Mononuclear cell (primary cell): ENCODE measurements around the gene CASP2. TPM values are rescaled to one million over a fixed set of nuclear protein-coding genes. Genes with fewer than 3 reads are reported as not detected.
"Not testable (repeated sequence)": the region's sequence is repeated elsewhere in the genome, so short reads cannot be mapped to it uniquely, and the experiment has no call there.

Experiments
- H3K27me3 ChIP-seq: 2 replicates; pipeline ENCODE4 v1.6.0; 2011; ENCODE audit warnings: low read length, control low read depth; ENCODE audit not compliant: insufficient read depth
- H3K4me1 ChIP-seq: 2 replicates; pipeline ENCODE4 v1.5.1; 2011; ENCODE audit warnings: mild to moderate bottlenecking, low read length, control low read depth; ENCODE audit not compliant: insufficient read depth
- H3K4me3 ChIP-seq: 2 replicates; pipeline ENCODE4 v1.5.1; 2011; ENCODE audit warnings: mild to moderate bottlenecking, low read length, moderate library complexity
- H3K9me3 ChIP-seq: 2 replicates; pipeline ENCODE4 v1.5.1; 2011; ENCODE audit warnings: low read depth, mild to moderate bottlenecking, control low read depth, low read length
- total RNA-seq: library from RNA; depleted of rRNA; stranded (reverse); fragments of >200 nt; gene quantifications from one replicate; pipeline ENCODE4 v1.2.3, GENCODE V29; 2012

Gene CASP2
- total RNA-seq, 1 donor = 13.7 TPM

DNA sequence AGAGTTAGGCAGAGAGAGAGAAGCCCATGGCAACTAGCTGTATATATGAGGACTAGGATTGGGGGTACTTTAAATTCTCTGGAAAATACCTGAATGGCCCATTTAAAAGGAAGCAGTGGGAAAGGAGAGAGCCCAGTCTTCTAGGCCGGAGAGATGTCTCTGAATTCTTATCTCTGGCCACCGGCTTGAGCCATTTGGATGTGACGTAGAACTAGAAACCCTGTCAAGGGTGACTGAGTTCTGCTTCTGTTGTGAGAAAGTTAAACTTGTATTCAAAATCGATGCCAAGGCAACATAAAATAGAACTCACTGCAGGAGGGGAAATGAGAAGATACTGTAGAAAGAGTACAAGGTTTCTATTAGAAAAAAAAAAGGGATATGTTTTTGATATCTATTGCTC lies 31.2 kb upstream of the CASP2 start:
- peaks cover 10% of the 10 kb centered on the region for H3K9me3 ChIP-seq
- no peaks in the 10 kb centered on the region for H3K27me3 ChIP-seq
- H3K4me1 ChIP-seq = peaks cover 6% of the 10 kb centered on the region
- H3K4me3 ChIP-seq = no peak overlapping the region

DNA sequence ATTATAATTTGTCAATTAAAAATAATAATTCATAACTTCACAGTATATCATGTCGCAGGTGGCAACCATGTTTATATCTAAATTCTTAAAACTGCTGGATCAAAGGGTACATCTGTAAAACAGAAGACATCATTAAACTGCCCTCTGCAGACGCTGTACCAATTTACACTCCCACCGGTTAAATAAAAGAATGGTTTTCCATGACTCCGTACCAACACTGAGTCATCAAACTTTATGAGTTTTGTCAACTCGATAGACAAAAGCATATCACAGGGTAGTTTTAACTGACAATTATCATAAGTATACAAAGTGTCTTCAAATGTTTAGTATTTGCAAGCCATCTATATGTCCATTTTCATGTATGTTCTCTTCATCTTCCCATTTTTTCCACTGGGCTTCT lies 30.6 kb upstream of the CASP2 start:
- peaks cover 10% of the 10 kb centered on the region for H3K9me3 ChIP-seq
- H3K4me1 ChIP-seq = peaks cover 5% of the 10 kb centered on the region
- H3K27me3 ChIP-seq = no peaks in the 10 kb centered on the region
- no peak overlapping the region for H3K4me3 ChIP-seq

DNA sequence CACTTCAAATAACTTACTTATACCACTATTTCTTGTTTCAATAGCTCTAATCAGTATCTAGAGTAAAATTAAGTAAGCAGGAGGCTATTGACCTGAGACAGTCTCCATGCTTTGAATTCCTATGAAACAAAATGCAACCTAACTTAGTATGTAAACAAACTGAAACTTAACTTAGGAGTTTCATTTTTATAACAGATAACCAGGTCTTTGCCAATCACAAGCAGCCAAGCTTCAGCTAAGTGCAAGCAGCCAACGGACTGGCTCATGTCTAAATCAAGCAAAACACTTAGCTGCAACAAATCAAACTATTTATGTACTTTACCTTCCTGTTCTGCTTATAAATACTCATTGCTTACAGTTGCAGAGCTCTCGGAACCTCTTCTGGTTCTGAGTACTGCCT lies 29.3 kb upstream of the CASP2 start:
- H3K4me3 ChIP-seq = no peak overlapping the region
- peaks cover 5% of the 10 kb centered on the region for H3K9me3 ChIP-seq
- H3K27me3 ChIP-seq = no peaks in the 10 kb centered on the region
- peaks cover 11% of the 10 kb centered on the region for H3K4me1 ChIP-seq

DNA sequence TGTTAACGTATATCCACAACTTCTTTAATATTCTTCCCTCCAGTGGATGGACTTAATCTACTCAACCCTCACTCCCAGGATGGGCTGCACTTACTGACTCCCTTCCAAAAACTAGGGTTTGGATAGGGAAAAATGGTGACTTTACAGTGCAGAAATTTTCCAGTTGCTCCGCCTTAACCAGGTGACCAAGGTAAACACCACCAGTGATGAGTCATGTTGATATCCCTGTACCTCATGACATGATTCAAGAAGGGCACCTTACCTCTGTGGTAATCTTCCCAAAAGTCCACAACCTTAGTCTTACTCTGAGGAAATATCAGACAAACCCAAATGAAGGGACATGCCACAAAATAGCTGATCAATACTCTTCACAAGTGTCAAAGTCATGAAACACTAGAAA lies 28.4 kb upstream of the CASP2 start:
- H3K27me3 ChIP-seq = no peaks in the 10 kb centered on the region
- H3K9me3 ChIP-seq = no peaks in the 10 kb centered on the region
- no peak overlapping the region for H3K4me3 ChIP-seq
- peaks cover 20% of the 10 kb centered on the region for H3K4me1 ChIP-seq

DNA sequence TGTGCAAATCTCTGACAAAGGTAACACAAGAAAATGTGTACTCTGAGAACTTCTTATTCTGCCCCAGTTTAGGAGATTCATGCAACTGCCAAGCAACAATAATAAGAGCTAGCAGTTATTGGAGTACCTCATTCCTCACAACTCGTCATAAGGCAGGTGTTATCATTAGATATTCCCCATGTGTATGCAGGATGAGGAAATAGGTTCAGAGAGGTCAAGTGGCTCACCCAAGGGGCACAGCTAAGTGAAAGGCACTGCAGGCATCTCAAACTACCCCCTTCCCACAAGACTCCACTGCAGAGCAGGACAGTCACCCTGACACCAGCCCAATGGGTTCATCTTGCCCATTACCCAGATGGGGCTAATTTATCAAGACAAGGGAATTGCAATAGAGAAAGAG lies 26.2 kb upstream of the CASP2 start:
- Histone ChIP-seq H3K4me1 (peaks cover 37% of the 10 kb centered on the region), H3K4me3 (no peak overlapping the region), H3K27me3 (no peaks in the 10 kb centered on the region), H3K9me3 (no peaks in the 10 kb centered on the region)

DNA sequence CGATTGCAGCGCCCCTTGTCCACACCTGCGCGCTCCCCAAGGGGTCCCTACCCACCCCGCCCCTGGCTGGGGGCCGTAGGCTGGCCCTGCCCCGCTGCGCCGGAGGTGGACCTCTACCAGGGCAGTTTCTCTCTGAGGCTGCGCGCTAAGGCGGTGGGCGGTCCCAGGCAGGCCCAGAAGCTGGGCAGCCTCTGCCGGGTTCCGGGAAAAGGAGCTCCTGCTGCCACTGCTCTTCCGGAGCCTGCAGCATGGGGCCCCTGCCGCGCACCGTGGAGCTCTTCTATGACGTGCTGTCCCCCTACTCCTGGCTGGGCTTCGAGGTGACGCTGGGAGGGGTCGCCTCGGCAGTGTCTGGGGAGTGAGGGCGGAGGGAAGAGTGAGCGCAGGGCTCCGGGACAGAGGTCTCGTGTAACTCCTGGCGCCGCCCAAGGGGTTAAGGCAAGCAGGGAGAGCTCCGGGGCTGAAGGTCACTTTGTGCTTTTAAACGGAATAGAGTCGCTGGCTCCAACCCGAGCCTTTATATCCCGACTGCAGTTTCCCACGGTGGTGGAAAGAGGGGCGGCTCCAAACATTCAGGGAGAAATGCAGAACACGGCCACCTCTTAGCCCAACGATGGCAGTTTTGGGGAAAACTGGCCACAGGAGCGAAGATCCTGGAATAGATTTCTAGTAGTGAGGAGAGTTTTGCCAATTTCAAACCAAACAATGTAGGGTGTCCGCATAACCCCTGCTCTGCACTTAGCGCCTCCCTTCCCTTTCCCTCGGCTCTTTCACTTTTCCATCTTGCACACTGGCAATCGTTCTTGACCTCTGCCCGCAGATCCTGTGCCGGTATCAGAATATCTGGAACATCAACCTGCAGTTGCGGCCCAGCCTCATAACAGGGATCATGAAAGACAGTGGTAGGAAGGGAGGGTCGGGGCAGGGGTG lies 24.6 kb upstream of the CASP2 start, which contains the start of gene GSTK1:
TSS of gene GSTK1 (plus strand) at position 176 of the 930 bp plus-strand sequence. CDS start at position 249, 73 bp downstream.
- Histone ChIP-seq H3K4me3 (peak within 1 kb of the TSS; percentile 75), H3K9me3 (no peaks in the 10 kb centered on the region), H3K4me1 (peaks cover 38% of the 10 kb centered on the region), H3K27me3 (no peaks in the 10 kb centered on the region)

DNA sequence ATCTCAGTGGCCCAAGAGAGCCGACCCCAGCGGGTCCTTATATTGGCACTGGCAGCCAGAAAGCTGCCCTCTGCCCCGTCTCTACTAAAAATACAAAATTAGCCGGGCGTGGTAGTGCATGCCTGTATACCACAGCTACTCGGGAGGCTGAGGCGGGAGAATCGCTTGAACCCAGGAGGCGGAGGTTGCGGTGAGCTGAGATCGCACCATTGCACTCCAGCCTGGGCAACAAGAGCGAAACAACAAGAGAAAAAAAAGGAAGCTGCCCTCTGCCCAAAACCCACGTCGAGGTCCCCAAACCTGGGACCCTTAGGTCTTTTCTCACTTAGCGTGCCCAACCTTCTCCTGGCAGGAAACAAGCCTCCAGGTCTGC lies 24.0 kb upstream of the CASP2 start:
- not testable (repeated sequence) for H3K9me3 ChIP-seq, H3K27me3 ChIP-seq
- peaks cover 41% of the 10 kb centered on the region for H3K4me1 ChIP-seq
- peak overlapping the region; percentile 75 for H3K4me3 ChIP-seq

DNA sequence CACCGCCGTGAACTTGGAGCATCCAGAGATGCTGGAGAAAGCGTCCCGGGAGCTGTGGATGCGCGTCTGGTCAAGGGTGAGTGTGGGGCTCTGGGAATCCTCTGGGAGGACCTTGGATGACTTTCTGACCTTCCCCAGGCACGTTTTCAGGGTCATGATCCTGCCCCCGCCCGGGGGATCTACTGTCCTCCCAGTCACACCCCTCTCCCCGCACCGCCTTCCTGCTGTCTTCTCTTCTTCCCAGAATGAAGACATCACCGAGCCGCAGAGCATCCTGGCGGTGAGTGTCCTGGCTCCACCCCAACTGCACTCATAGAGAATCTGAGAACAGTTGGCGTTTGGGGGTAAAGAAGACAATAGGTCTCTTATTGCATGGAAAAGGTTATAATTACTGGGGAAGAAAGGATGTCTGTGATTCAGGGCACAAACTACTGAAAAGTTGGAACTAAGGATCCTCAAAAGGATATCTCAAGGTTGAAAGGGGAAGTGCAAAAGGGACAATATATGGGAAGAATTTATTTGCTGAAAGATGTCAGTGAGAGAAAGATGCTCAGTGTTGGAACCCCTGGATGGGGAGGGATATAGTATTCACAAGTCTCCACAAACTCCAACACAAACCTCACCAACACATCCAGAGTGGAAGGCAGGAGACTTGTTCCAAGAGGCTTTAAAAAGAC lies 23.0 kb upstream of the CASP2 start:
- Histone ChIP-seq H3K9me3 (no peaks in the 10 kb centered on the region), H3K27me3 (no peaks in the 10 kb centered on the region), H3K4me3 (peak overlapping the region; percentile 2), H3K4me1 (peaks cover 42% of the 10 kb centered on the region)

DNA sequence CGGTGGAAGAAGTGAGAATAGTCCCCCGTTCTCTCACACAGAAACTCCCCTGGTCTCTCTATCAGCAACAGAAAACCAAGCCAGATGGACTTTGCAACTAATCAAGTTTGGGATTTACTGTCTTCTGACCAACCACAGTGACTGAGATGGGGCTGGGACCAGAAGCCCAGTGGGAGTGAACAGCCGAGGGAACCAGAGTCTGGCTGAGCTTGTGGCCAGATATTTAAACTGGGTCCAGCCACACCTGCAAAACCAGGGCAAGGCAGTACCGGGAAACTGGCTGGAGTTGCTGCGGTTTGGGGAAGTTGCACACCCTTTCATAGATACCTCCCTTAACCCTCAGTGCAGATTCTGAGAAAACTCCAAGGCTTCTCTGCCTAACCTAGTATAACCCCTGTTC lies 18.9 kb upstream of the CASP2 start:
- no peak overlapping the region for H3K4me3 ChIP-seq
- no peaks in the 10 kb centered on the region for H3K9me3 ChIP-seq
- H3K4me1 ChIP-seq = peaks cover 30% of the 10 kb centered on the region
- no peaks in the 10 kb centered on the region for H3K27me3 ChIP-seq

DNA sequence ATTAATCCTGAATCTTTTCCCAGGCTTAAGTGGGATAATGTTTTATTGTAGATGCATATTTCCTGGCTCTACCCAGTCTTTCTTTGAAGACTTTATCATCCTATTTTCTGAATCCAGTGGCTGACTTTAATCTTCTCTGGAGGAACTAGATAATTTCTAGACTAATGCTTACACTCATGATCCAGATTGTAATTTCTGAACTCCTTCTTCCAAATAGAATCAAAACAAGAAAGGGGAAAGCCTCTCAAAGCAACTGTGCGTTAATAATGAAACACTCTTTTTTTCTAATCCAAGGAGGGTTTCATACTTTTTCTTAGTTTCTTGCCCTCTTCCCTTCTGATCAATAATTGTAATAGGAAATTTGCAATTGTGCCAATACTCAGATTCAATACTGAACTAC lies 16.9 kb upstream of the CASP2 start:
- Histone ChIP-seq H3K4me3 (no peak overlapping the region), H3K9me3 (no peaks in the 10 kb centered on the region), H3K27me3 (no peaks in the 10 kb centered on the region), H3K4me1 (peaks cover 12% of the 10 kb centered on the region)

DNA sequence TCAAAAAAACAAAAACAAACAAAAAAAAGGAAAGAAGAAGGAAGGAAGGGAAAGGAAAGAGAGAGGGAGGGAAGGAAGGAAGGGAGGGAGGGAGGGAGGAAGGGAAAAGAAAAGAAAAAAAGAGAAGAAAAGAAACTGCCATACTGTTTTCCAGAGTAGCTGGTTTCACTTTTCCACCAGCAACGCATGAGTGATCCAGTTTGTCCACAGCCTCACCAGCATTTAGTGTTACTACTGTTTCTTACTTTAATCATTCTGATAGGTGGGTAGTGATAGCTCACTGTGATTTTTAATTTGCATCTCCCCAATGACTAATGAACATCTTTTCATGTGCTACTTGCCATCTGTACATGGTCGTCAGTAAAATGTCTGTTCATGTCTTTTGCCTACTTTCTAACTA lies 15.3 kb upstream of the CASP2 start:
- peaks cover 4% of the 10 kb centered on the region for H3K4me1 ChIP-seq
- H3K4me3 ChIP-seq = no peak overlapping the region
- H3K9me3 ChIP-seq = no peaks in the 10 kb centered on the region
- H3K27me3 ChIP-seq = no peaks in the 10 kb centered on the region

DNA sequence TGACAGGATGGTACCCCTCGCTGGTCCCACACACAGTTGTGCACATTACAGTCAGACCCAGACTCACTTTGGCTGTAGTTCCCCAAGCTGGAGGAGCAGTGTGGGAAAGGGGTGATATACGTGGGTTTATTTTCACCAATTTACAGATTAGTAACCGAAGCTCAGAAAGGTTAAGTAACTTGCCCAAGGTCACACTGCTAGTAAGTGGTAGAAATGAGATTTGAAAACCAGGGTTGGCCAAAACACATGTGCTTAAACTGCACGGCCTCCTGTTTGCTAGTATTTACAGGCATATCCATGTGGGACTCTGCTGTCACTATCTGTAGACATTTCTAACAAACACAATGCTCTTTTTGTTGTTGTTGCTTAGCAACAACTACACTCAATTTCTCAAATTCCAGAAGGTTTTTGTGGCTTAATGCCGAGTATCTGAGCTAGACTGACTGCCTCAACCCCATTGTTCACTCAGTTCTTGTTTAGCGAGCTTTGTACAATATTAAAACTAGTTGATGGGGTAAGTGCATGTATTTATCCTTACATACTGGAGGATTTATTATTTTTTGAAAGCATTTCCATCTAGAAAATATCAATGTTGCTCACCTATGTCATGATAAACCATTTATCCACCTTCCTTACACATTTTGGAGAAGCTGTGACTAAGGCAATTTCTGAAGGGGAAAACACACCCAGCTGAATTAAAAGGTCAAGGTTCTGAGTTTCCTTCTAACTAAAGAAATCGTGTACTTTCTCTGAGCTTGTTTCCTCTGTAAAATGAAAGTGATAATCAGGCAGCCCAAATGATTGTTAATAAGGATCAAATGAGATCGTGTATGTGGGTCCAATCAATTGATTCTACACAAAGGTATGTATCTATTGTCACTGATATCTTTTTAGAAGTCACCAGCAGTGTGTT lies 8.7 kb upstream of the CASP2 start:
- H3K4me1 ChIP-seq = peaks cover 17% of the 10 kb centered on the region
- no peaks in the 10 kb centered on the region for H3K9me3 ChIP-seq
- no peak overlapping the region for H3K4me3 ChIP-seq
- H3K27me3 ChIP-seq = no peaks in the 10 kb centered on the region

DNA sequence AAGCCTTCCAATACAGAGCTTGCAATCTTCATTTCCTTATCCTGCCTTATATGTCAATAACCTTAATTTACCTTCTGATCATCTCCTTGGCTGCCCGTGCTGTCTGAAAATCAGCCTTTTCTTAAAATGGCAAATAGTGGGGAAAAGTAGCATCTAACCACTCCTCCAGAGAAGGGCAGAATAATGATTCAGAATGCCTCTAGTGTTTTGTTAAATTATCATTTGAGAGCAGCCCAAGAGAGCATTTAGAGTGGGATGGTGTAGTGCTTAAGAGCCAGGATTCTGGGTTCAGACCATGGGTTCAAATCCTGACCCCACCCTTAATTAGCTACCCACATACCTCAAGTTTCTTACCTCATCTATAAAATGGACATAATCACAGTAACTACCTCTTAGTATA lies 8.0 kb upstream of the CASP2 start:
- no peaks in the 10 kb centered on the region for H3K9me3 ChIP-seq
- peaks cover 17% of the 10 kb centered on the region for H3K4me1 ChIP-seq
- H3K4me3 ChIP-seq = no peak overlapping the region
- no peaks in the 10 kb centered on the region for H3K27me3 ChIP-seq

DNA sequence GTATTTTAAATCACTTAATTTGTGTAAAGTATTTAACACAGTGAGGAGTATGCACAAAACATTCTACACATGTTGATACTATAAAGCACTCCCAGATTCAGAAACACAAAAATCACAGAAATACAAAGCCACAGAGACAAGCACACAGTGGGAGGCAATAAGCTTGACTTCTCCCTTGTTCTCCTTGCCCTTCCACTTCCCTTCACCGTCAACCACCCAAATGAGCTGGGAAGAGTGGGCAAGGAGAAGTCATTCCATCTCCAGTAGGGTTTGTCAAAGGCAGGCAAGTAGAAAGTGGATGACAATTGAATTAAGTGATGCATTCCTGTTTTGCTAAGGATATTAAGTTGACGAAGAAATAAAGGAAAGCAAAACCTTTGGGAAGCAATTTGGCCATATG lies 7.6 kb upstream of the CASP2 start:
- Histone ChIP-seq H3K27me3 (no peaks in the 10 kb centered on the region), H3K4me3 (no peak overlapping the region), H3K4me1 (peaks cover 17% of the 10 kb centered on the region), H3K9me3 (no peaks in the 10 kb centered on the region)

DNA sequence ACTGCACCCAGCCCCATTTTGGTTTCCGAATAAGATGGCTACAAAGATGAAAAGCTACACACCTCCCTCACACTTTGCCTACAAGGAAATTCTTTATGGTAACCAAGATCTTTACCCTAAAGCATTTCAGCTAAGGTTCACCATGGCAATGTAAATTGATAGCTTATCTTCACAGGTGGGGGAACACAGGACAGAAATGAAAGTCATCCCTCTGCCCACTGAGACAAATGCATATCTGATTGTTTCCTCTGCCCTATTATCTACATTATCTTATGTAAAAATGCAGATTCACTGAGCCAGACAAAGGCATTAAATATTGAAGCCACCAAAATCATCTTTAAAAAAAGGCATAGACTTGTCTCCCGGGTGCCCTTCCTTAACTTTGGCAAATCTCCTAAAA lies 6.6 kb upstream of the CASP2 start:
- Histone ChIP-seq H3K4me3 (no peak overlapping the region), H3K27me3 (no peaks in the 10 kb centered on the region), H3K4me1 (peaks cover 17% of the 10 kb centered on the region), H3K9me3 (no peaks in the 10 kb centered on the region)
